CD4-positive, alpha-beta T cell treated with Interleukin-17A for 1 hour (primary cell): Measurements from ENCODE around the gene IFT88.

Experiments
- DNase-seq: peaks from one replicate; pipeline ENCODE4 v3.0.0-alpha.2; 2020

Gene IFT88

GRCh38 chr13:20696073-20696472 is 129.1 kb downstream of the IFT88 start:
- no peak for DNase-seq

DNA sequence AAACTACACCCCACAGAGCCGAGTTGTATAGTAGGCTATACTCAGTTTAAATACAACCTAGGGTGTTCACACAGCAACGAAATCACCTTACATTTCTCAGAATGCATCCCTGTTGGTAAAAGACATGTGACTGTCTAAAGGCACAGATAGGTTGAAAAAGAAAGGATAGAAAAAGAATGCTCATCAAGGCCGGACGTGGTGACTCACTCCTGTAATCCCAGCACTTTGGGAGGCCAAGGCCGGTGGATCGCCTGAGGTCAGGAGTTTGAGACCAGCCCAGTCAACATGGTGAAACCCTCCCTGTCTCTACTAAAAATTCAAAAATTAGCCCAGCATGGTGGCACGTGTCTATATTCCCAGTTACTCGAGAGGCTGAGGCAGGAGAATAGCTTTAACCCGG is 132.8 kb downstream of the IFT88 start:
- DNase-seq: no peak

DNA sequence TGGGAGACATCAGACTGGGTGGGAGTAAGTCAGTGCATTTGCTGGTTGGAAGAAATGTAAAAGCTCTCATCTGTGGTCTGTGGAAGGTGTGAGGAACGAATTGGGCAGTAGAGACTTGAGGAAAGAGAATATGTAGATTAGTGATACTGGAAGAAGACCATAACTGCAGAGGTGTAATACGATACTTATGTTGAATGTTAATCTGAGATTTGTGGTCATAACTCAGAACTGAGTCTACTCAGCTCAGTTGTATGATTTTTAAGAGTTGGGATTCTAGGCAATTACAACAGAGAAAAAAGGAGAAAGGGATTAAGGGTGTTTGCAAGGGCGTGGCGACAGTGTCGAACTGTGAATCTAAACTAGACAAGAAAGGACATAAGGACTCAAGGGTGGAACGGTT is 133.3 kb downstream of the IFT88 start:
- DNase-seq: no peak

GRCh38 chr13:20701461-20701860 is 134.5 kb downstream of the IFT88 start:
- DNase-seq: no peak

- no peak for DNase-seq
Observed at GRCh38 chr13:20702530-20702914, 135.6 kb downstream of the IFT88 start.

DNA sequence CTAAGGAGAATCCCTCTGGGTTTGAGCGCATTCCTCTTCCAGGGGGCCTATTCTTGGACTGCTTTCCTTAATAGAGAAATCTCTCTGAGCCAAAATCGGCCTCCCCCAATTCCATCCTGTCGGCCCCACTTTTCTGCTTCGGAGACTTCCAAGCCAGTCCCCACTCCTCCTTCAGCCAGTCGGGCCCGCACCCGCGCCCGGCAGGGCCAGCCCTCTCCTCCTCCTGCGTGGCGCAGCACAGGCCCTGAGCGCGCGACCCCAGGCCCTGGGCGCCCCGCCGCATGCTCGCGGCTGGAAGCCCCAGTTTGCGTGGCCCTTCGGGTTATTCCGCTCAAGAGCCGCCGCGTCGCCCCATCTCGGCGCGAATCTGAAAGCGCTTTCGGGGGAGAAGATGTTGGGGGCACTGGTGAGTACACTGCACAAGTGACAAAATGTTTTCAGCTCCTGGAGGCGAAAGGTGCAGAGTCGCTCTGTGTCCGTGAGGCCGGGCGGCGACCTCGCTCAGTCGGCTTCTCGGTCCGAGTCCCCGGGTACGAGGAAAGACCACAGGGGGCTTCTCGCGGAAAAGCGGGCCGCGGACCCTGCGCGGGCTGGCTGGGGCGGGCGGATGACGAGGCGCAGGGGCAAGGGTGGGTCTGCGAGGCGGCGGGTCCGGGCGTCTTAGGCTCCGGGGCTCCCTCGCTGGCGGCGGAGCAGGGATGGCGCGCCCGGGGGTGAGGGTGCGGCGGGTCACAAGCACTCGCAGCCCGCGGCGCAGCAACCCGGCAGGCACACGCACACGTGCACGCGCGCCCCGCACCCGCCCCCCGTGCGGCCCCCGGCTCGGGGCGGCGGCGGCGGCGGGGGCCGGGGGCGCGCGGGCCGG is 136.2 kb downstream of the IFT88 start, which contains the start of gene IL17D:
TSS of gene IL17D (plus strand) at position 785 of the 865 bp plus-strand sequence. CDS start 303 bp downstream, outside the sequence.
- DNase-seq: peak; percentile 37

DNA sequence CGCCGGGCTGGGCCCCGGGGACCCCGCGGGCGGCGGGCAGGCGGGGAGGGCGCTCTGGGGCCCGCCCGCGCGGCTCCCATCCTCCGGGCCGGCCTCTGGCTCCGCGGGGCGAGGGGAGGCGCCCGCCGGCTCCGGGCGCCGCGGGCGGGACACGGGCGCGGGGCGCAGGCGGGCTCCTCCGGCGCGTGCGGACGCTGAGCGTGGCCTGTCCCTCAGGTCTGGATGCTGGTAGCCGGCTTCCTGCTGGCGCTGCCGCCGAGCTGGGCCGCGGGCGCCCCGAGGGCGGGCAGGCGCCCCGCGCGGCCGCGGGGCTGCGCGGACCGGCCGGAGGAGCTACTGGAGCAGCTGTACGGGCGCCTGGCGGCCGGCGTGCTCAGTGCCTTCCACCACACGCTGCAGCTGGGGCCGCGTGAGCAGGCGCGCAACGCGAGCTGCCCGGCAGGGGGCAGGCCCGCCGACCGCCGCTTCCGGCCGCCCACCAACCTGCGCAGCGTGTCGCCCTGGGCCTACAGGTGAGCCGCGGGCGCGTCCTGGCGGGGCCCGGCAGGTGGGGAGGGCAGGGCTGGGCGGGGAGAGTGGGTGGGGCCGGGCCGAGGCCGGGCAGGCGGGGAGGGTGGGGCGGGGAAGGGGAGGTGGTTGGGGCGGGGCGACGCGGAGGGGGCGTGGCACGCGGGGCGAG is 137.0 kb downstream of the IFT88 start:
- peak; percentile 82 for DNase-seq

DNA sequence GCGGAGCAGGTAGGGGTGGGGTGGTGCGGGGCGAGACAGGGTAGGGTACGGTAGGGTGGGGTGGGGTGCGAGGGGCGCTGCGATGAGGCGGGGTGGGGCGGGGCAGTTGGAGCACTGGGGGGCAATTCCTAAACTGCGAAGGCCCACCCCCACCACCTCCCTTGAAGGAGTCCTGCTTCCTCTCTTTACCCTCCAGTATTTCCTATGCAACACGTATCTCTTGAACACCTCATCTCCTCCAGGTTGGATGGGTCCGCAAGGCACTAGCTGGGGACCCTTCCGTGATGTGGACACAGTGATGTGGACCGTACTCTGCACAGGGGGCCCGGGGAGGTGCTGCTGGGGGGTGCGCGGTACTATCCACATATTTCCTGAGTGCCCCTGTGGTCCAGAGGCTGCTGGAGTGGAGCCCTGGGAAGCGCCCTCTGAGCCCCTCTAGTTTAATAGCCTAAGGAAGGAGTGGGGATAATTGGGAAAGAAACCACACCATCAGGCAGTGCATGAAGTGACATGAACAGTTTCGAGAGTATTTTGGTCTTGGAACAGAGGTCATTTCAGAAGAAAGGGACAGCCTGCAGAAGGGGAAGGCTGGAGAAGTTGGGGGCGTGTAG is 137.6 kb downstream of the IFT88 start:
- DNase-seq: no peak

- no peak for DNase-seq
Observed at GRCh38 chr13:20706661-20707060, 139.7 kb downstream of the IFT88 start.

DNA sequence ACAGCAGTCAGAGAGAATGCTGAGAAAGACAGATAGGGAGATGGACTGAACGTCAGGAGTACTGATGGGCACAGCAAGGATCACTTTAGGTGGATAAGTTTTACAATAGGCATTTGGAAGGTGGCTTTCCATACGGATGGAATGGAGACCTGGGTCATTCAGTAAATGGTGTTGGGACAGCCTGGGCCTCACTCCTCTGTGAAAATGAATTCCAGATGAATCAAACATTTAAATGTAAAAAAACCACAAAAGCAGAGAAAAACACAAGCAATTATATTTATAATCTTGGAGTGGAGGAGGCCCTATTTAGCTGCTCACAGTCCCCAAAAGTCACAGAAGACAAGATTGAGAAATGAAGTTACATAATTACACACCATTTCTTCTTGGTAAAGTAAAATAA is 141.3 kb downstream of the IFT88 start:
- no peak for DNase-seq

GRCh38 chr13:20709369-20709768 is 142.4 kb downstream of the IFT88 start:
- no peak for DNase-seq

DNA sequence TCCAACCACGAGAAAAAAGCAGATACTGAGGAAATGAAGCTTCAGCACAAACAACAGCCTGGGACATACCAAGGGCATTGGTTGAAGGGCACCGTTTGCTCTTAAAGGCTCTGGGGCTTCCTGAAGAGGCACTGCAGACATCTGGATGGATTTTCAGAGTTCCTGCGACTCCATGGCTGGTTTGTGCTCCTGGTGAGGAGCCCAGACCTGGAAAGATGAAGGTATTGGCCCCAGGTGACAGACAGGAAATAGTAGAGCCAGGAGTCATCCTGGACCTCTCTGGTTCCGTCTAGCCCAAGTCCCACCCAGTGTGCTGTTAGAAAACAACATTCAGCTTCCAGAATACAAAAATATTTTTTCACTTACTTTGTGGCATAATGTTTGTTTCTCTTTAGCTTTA is 142.8 kb downstream of the IFT88 start:
- no peak for DNase-seq

DNA sequence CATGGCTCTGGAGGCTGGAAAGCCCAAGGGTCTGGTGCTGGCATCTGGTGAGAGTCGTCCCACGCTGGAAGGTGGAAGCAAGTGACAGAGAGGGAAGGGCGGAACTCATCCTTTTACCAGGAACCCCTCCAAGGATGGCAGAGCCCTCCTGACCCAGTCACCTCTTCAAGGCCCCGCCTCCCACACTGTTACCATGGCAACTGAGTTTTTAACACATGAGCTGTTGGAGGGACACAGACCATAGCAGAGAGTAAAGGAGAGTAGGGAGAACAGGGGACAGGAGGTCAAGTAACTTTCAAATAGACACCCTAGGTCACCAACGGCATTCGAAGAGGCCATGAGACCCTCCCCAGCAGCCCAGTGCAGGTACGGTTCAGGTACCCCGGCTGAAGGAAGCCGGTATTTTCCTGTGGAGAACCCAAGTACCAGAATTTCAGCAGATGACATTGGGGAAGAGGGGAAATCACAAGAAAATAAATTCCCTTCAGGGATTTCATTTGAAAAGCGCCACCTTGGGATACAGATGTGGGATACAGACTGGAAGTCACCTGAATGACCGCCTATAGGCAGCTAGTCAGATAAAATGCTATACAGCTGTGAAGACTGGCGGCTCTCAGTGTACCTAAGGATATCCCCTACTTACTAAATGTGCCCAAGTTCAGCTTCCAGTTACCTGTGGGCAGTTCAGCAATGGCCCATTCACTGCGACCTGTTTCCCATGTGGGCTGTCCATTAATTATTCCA is 144.5 kb downstream of the IFT88 start:
- no peak for DNase-seq

DNA sequence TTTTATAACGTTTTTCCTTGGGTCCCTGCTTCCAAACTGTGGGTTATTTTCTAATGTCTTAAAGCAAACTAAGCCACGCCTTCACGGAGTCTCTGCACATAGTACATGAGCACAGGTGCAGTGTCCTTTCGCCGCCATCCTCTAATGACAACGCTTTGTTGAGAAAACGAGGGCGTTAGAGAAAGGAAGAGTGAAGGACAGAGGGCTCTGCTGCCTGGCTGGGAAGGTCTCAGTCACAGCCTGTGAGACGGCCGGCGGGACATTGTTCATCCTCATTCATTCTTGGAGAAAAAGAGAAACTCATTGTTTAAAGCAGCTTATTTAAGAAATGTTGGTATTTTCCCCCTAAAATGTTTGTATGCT is 146.0 kb downstream of the IFT88 start:
- no peak for DNase-seq

- no peak for DNase-seq
Observed at GRCh38 chr13:20713751-20714150, 146.8 kb downstream of the IFT88 start.

GRCh38 chr13:20714161-20714560 is 147.2 kb downstream of the IFT88 start:
- DNase-seq: no peak

GRCh38 chr13:20714563-20715329 is 147.8 kb downstream of the IFT88 start:
- DNase-seq: no peak

GRCh38 chr13:20715330-20715712 is 148.4 kb downstream of the IFT88 start:
- DNase-seq: no peak

DNA sequence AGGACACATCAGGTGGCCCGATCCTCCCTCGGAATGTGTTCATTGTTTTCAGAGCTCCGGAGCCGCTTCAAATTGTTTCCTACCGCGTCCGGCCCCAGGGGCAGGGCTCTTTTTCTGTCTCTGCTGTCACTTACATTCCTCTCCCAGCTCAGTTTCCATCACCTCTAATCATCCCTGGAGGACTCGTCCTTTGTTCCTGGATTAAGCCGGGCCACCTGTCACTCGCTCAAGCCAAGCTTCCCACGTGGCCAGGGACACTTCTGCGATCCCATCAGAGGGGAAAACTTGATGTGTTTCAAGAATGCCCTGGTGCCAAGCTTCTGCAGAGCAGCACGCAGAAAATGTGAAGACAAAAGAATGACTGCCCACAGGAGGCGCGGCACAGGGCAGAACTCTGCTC is 150.0 kb downstream of the IFT88 start:
- no peak for DNase-seq

DNA sequence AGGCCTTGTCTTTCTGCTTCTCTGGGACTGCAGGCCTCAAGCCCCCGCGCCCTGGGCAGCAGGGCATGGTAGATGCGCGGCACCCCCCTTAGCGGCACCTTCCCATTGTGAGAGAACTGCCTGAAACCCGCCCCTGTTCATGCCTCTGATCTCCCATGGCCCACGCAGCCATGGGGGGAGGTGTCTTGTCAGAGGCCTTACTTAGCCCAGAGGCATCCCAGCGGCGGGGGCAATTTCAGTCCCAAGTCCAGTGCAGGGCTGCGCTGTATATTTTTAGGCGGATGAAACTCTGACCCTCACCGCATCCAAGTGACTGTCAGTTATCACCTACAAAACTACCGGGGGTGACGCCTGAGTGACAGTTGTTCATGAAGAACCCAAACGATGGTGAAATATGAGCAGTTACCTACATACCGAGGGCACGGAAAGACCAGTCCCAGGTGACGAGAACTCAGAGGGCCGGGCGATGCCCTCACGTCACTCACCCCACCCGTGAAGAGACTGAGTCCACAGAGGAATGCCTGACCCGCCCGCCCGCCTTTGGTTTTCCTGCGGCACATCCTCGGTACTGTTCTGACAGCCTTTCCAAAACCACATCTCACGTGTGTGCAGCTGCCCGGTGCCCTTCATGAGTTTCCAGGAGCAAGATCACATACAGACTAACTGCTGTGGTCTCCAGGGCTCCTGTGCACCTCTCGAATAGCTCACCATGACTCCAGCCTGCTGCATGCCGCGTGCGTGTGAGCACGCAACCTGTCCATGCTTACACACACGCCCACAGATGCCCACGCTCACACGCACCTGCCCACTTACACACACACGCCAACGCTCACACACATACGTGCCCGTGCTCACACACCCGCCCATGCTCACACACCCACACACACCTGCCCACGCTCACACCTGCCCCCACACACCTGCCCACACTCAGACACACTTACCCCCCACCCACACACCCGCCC is 150.9 kb downstream of the IFT88 start:
- no peak for DNase-seq

DNA sequence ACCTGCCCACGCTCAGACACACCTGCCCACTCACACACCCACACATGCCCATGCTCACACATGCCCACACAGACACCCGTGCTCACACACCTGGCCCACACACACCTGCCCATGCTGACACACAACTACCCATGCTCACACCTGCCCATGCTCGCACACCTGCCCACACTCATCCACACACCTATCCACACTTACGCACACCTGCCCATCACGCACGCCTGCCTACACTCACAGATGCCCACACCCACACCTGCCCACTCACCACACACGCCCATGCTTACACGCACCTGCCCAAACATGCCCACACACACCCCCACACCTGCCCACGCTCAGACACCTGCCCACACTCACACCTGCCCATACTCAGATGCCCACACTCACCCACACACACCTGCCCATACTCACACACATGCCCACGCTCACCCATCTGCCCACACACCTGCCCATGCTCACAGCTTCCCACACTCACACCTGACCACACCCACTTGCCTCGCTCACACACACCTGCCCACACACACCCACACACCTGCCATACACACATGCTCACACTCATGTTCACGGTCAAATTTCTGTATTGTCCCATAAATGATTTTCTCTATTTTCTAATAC is 152.1 kb downstream of the IFT88 start:
- no peak for DNase-seq
